Activated naive CD8-positive, alpha-beta T cell treated with anti-CD3 and anti-CD28 coated beads, Interleukin-2, amount 10 ng/mL, durations not matched to agents 7 days and 5 days (primary cell): ENCODE measurements around the gene C16orf78. TPM values are rescaled to one million over a fixed set of nuclear protein-coding genes. Genes with fewer than 3 reads are reported as not detected.
A peak's percentile ranks its signal among the peaks of the same experiment; 100 is the strongest.

Source experiments
- ATAC-seq: fragments of 150-1000 bp; cut with Tn5 transposase; one replicate; pipeline ENCODE4 v1.10.0; 2021; ENCODE audit warnings: low read depth, moderate library complexity
- POLR2A ChIA-PET: fragments of 350-600 bp; sonication (Branson Sonifier 250); formaldehyde crosslinking; loops from one replicate; lab custom pipeline; 2021; ENCODE audit warnings: antibody characterized with exemption; lab: Charles Lee
- DNase-seq: peaks from one replicate; pipeline ENCODE4 v3.0.0; 2021
- H3K27ac Mint-ChIP-seq: one replicate; pipeline ENCODE4 v1.8.0; 2022; ENCODE audit warnings: mild to moderate bottlenecking, mixed read lengths
- H3K27me3 Mint-ChIP-seq: one replicate; pipeline ENCODE4 v1.8.0; 2022; ENCODE audit warnings: mild to moderate bottlenecking, moderate library complexity, mixed read lengths
- H3K36me3 Mint-ChIP-seq: one replicate; pipeline ENCODE4 v1.8.0; 2021; ENCODE audit warnings: mild to moderate bottlenecking, mixed read lengths
- H3K4me1 Mint-ChIP-seq: one replicate; pipeline ENCODE4 v1.8.0; 2021; ENCODE audit warnings: mixed read lengths
- H3K4me3 Mint-ChIP-seq: one replicate; pipeline ENCODE4 v1.8.0; 2022; ENCODE audit warnings: mild to moderate bottlenecking, moderate library complexity, mixed read lengths
- H3K9me3 Mint-ChIP-seq: one replicate; pipeline ENCODE4 v1.8.0; 2021; ENCODE audit warnings: mixed read lengths
- total RNA-seq, 2 experiments: library from RNA; stranded (reverse); gene quantifications; one replicate each; pipeline ENCODE4 v1.2.3, GENCODE V29; 2021

Gene C16orf78
- total RNA-seq, 2 experiments from 2014 or later, result not detected

DNA sequence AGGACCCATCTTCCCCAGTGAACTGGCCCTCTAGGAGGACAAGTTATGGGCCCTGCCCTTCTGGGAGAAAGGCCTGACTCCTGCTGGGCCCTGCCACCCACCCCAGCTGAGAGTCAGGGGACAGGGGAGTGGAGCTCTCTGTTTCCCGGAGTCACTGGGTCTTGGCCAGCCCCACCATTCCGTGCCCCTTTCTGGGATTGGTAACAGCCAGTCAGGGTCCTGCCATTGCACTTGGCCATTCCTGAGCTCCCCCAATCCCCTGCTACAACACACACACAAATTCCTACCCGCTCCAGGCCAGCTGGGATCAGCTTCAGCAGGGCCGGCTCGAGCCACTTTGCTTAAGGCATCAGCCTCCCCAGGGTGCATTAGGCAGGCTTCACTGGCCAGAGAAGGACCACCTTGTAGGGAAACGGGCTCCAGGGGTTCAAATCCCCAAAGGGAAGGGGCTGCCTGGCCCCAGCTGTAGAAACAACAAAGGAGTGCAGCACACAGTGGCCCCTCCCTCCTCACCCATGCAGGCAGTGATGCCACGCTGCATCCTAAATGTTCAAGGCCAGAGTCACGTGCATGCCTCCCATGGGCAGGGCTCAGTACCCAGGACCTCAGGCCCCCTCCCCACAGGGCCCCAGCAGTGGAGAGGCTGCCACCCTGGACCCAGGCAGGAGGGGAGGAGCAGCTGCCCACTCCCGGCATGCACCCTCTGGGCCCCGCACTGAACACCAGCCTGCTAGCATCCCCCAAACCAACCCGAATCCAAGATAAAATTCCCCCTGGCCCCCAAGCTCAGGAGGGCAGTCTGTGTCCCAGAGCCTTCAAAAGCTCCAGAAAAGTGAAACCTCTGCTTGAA is 37.7 kb downstream of the C16orf78 start:
- Mint-ChIP-seq H3K4me3 (no peak overlapping the region), H3K36me3 (no peaks in the 10 kb centered on the region), H3K4me1 (peaks cover 2% of the 10 kb centered on the region), H3K27me3 (peaks cover 2% of the 10 kb centered on the region), H3K9me3 (no peaks in the 10 kb centered on the region), H3K27ac (no peak overlapping the region)
- ATAC-seq, result no peak
- POLR2A ChIA-PET, result no interaction called here
- no peak for DNase-seq

GRCh38 chr16:49414671-49415070 is 41.1 kb downstream of the C16orf78 start:
- POLR2A ChIA-PET, result no interaction called here
- Mint-ChIP-seq H3K4me1 (no peaks in the 10 kb centered on the region), H3K9me3 (no peaks in the 10 kb centered on the region), H3K27me3 (no peaks in the 10 kb centered on the region), H3K4me3 (no peak overlapping the region), H3K36me3 (no peaks in the 10 kb centered on the region), H3K27ac (no peak overlapping the region)
- DNase-seq (no peak), ATAC-seq (no peak)

DNA sequence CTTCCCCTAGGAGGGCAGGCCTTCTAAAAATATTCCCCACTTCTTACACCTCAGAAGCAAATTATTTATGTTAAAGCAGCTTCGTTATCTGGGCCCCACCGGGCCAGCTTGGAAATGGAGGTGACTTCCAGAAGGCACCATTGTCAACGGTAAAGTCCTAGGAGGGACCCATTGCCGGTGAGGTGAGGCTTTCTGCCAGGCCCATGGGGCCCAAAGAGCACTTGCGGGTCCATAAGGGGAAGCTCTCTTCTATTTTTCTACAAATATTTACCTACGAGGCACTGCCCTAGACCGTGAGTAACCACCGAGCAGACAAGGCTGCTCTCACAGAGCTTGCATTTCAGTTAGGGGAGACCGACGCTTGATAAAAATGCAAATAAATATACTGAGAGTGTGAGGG is 41.5 kb downstream of the C16orf78 start:
- POLR2A ChIA-PET, result no interaction called here
- Mint-ChIP-seq H3K4me3 (no peak overlapping the region), H3K36me3 (no peaks in the 10 kb centered on the region), H3K27me3 (no peaks in the 10 kb centered on the region), H3K9me3 (no peaks in the 10 kb centered on the region), H3K27ac (no peak overlapping the region), H3K4me1 (no peaks in the 10 kb centered on the region)
- DNase-seq, result no peak
- no peak for ATAC-seq

GRCh38 chr16:49416001-49416675 is 42.5 kb downstream of the C16orf78 start:
- H3K27me3 Mint-ChIP-seq, result no peaks in the 10 kb centered on the region
- H3K27ac Mint-ChIP-seq, result no peak overlapping the region
- no peaks in the 10 kb centered on the region for H3K4me1 Mint-ChIP-seq
- POLR2A ChIA-PET, result no interaction called here
- DNase-seq, result no peak
- H3K9me3 Mint-ChIP-seq, result no peaks in the 10 kb centered on the region
- no peak overlapping the region for H3K4me3 Mint-ChIP-seq
- ATAC-seq, result no peak
- H3K36me3 Mint-ChIP-seq, result no peaks in the 10 kb centered on the region

DNA sequence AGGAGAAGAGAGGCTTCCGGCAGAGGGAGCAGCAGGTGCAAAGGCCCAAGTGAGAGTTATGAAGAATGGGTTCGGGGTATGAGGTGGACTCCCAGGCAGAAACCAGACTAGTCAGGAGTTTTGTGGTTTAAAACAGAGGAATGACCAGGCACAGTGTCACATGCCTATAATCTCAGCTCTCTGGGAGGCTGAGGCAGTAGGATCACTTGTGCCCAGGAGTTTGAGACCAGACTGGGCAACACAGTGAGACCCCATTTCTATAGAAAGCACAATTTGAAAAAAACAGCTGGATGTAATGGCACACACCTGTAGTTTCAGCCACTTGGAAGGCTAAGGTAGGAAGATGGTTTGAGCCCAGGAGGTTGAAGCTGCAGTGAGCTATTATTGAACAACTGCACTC is 43.8 kb downstream of the C16orf78 start:
- no peak overlapping the region for H3K27ac Mint-ChIP-seq
- H3K4me1 Mint-ChIP-seq, result no peaks in the 10 kb centered on the region
- POLR2A ChIA-PET, result no interaction called here
- no peaks in the 10 kb centered on the region for H3K9me3 Mint-ChIP-seq
- DNase-seq, result no peak
- no peaks in the 10 kb centered on the region for H3K36me3 Mint-ChIP-seq
- ATAC-seq, result no peak
- no peak overlapping the region for H3K4me3 Mint-ChIP-seq
- no peaks in the 10 kb centered on the region for H3K27me3 Mint-ChIP-seq

GRCh38 chr16:49419006-49419405 is 45.4 kb downstream of the C16orf78 start:
- H3K36me3 Mint-ChIP-seq, result no peaks in the 10 kb centered on the region
- POLR2A ChIA-PET, result no interaction called here
- H3K9me3 Mint-ChIP-seq, result no peaks in the 10 kb centered on the region

GRCh38 chr16:49419862-49420261 is 46.3 kb downstream of the C16orf78 start:
- H3K27ac Mint-ChIP-seq, result peak overlapping the region; percentile 46
- no peaks in the 10 kb centered on the region for H3K9me3 Mint-ChIP-seq
- DNase-seq (no peak), ATAC-seq (no peak)
- H3K36me3 Mint-ChIP-seq, result no peaks in the 10 kb centered on the region
- no peak overlapping the region for H3K4me3 Mint-ChIP-seq
- POLR2A ChIA-PET, result no interaction called here
- no peaks in the 10 kb centered on the region for H3K27me3 Mint-ChIP-seq
- H3K4me1 Mint-ChIP-seq, result no peaks in the 10 kb centered on the region

More at GRCh38 chr16:49419006-49419405, 45.4 kb downstream of the C16orf78 start:
- no peaks in the 10 kb centered on the region for H3K27me3 Mint-ChIP-seq
- H3K4me1 Mint-ChIP-seq, result no peaks in the 10 kb centered on the region
- no peak overlapping the region for H3K27ac Mint-ChIP-seq
- no peak overlapping the region for H3K4me3 Mint-ChIP-seq
- DNase-seq (no peak), ATAC-seq (no peak)

GRCh38 chr16:49422896-49423295 is 49.3 kb downstream of the C16orf78 start:
- Mint-ChIP-seq H3K4me1 (no peaks in the 10 kb centered on the region), H3K36me3 (no peaks in the 10 kb centered on the region), H3K27ac (no peak overlapping the region), H3K9me3 (no peaks in the 10 kb centered on the region), H3K27me3 (no peaks in the 10 kb centered on the region), H3K4me3 (no peak overlapping the region)
- DNase-seq (no peak), ATAC-seq (no peak)
- POLR2A ChIA-PET, result no interaction called here

- Mint-ChIP-seq H3K27ac (no peak overlapping the region), H3K4me3 (no peak overlapping the region), H3K4me1 (peaks cover 4% of the 10 kb centered on the region), H3K27me3 (no peaks in the 10 kb centered on the region), H3K9me3 (no peaks in the 10 kb centered on the region), H3K36me3 (no peaks in the 10 kb centered on the region)
- POLR2A ChIA-PET, result no interaction called here
- DNase-seq, result no peak
- no peak for ATAC-seq
Measured at GRCh38 chr16:49424961-49425360, 51.4 kb downstream of the C16orf78 start.

DNA sequence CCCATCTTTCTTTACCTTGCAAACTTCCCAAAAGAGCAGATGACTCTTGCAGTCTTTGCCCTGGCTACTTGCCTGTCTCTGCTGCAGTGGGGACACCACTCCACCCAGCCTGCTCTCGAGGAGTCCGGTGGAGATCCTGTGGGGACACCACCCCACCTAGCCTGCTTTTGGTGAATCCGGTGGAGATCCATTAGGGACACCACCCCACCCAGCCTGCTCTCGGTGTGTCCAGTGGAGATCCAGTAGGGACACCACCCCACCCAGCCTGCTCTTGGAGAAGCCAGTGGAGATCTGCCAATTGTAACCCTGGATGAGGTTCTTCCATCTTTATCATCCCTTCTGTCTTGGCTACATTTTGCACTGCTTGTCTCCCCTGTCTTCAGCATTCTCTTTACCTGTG is 54.2 kb downstream of the C16orf78 start:
- ATAC-seq, result no peak
- no peaks in the 10 kb centered on the region for H3K9me3 Mint-ChIP-seq
- no peak overlapping the region for H3K27ac Mint-ChIP-seq
- no peak for DNase-seq
- no peak overlapping the region for H3K4me3 Mint-ChIP-seq
- H3K4me1 Mint-ChIP-seq, result peaks cover 5% of the 10 kb centered on the region
- H3K36me3 Mint-ChIP-seq, result no peaks in the 10 kb centered on the region
- POLR2A ChIA-PET, result no interaction called here
- no peaks in the 10 kb centered on the region for H3K27me3 Mint-ChIP-seq

- POLR2A ChIA-PET, result no interaction called here
- Mint-ChIP-seq H3K36me3 (no peaks in the 10 kb centered on the region), H3K27ac (no peak overlapping the region), H3K27me3 (no peaks in the 10 kb centered on the region), H3K4me1 (peaks cover 5% of the 10 kb centered on the region), H3K4me3 (no peak overlapping the region), H3K9me3 (no peaks in the 10 kb centered on the region)
- ATAC-seq (no peak), DNase-seq (no peak)
Measured at GRCh38 chr16:49428808-49429207, 55.2 kb downstream of the C16orf78 start.

DNA sequence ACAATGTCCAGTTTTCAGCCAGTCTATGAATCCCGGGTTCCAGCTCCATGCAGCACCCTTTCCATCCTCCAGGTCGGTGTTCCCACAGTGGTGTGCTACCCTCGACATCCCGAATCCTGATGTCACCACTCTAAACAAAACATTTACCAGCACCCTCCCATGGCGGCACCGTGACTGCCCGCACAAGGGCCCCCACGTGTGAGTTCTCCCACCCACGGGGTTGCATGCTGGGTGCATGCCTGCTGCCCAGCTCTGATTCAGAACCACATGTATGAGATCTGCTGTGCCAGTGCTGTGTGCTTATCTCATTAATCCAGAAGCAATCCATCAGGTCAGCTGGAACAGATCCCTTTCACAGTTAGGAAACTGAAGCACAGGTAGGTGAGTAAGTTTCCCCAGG is 57.4 kb downstream of the C16orf78 start:
- peaks cover 5% of the 10 kb centered on the region for H3K4me1 Mint-ChIP-seq
- no peaks in the 10 kb centered on the region for H3K9me3 Mint-ChIP-seq
- H3K4me3 Mint-ChIP-seq, result no peak overlapping the region
- H3K36me3 Mint-ChIP-seq, result no peaks in the 10 kb centered on the region
- no peaks in the 10 kb centered on the region for H3K27me3 Mint-ChIP-seq
- no peak overlapping the region for H3K27ac Mint-ChIP-seq
- ATAC-seq, result no peak
- DNase-seq, result no peak
- POLR2A ChIA-PET, result no interaction called here

DNA sequence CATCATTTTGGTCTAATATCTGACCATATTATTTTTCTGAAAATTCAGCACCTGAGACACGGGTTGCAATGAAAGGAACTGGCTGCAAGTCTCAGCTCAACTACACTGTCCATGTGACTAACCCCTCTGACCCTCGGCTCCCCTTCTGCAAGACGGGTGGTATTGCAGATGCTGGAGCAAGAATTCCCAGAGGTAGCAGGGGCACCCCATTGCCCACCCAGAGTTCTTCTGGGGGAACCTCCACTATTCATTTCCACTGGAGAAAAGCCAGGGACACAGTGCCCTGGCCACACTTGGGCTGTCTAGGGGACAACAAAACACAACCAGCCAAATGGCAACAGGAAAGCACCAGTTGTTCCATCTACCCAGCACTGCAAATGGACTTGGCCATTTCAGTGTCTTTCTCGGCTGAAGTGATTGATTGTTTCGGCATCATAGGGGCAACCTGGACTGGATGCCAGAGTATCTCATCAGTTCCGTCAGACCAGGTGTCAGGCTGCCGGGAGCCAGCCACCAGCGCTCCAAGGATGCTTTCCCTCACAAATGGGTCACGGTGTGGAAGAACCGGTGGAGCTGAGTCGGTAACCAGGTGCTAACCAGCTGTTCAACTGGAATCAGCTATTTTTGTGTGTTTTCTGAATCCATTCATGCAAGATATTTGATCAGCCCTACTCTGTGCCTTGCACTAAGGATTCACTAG is 58.1 kb downstream of the C16orf78 start:
- Mint-ChIP-seq H3K9me3 (no peaks in the 10 kb centered on the region), H3K27me3 (no peaks in the 10 kb centered on the region), H3K27ac (no peak overlapping the region), H3K36me3 (no peaks in the 10 kb centered on the region), H3K4me3 (no peak overlapping the region), H3K4me1 (peaks cover 5% of the 10 kb centered on the region)
- POLR2A ChIA-PET, result no interaction called here
- ATAC-seq (no peak), DNase-seq (peak; percentile 8)
